G401 (cell line): ENCODE results near the gene ACADS. TPM values are rescaled to one million over a fixed set of nuclear protein-coding genes. Genes with fewer than 3 reads are reported as not detected.

Experiments
- DNase-seq: peaks from one replicate; pipeline ENCODE4 v3.0.0-alpha.2; 2015; ENCODE audit warnings: low spot score
- in situ Hi-C: cut with HindIII; loops from 2 replicates; pipeline ENCODE4 v1.10.0; 2016; ENCODE audit warnings: low sequenced_read_pairs, mixed read lengths
- total RNA-seq: library from RNA; depleted of rRNA; stranded (reverse); fragments of >200 nt; shearing (Covaris generic); gene quantifications from 2 replicates; pipeline ENCODE4 v1.2.3, GENCODE V29; 2014

The ACADS gene
- total RNA-seq, 1 experiment from 2014 or later = 9.3 TPM

DNA sequence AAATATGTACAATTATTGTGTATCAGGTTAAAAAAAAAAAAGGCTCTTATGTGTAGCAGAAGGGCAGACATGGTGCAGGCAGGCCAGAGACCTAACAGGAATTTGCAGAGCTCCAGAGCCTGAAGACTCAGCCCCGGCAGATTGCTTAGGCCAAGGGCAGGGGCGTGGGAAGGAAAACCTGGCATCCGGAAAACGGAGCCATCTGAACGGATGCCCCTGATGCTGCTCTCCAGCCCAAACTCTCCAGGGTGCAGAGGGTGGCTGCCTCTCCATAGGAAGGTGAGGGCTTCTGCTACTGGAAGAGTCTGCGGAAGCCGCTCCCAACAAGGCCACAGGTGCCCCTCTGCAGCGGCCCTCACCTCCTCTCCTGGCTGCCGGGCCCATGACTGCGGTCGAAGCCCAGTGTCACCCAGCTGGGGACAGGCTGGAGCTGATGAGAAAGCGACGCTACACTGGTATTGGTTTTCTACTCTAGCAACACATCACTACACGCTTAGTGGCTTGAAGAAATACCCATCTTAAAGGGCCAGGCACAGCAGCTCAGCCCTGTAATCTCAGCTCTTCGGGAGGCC is 19.4 kb downstream of the ACADS start:
- no peak for DNase-seq
- in situ Hi-C loops = no loop called here

DNA sequence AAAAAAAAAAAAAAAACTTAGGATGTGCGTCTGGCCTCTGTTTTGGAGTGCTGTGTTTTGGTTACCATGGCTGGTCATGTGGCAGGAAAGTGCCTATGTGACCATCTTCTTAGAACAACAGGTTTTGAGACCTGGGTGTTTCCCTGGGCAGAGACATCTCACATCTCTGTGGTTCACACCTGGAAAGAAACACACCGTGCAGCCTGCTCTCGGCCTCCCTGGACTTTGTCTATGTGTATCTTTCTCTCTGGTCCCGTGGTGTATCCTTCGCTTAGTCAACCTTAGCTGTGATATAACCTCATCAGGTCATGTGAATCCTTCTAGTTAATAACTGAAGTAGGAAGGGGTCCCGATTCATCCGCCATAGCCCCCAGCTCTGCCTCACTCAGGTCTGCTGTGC is 22.6 kb downstream of the ACADS start:
- in situ Hi-C loops = no loop called here
- no peak for DNase-seq

GRCh38 chr12:120749256-120749655 is 23.6 kb downstream of the ACADS start:
- no peak for DNase-seq

GRCh38 chr12:120750806-120751205 is 25.2 kb downstream of the ACADS start:
- in situ Hi-C loops = no loop called here
- DNase-seq = no peak

More at GRCh38 chr12:120749256-120749655, 23.6 kb downstream of the ACADS start:
- in situ Hi-C loops = no loop called here

- no peak for DNase-seq
- in situ Hi-C loops = no loop called here
Measured at GRCh38 chr12:120751389-120751788, 25.8 kb downstream of the ACADS start.

- in situ Hi-C loops = no loop called here
- DNase-seq = no peak
Measured at GRCh38 chr12:120754792-120755191, 29.2 kb downstream of the ACADS start.

GRCh38 chr12:120755269-120755668 is 29.6 kb downstream of the ACADS start:
- in situ Hi-C loops = no loop called here
- DNase-seq = no peak

- in situ Hi-C loops = no loop called here
- DNase-seq = no peak
Measured at GRCh38 chr12:120757226-120757742, 31.7 kb downstream of the ACADS start.

- in situ Hi-C loops = no loop called here
- no peak for DNase-seq
Measured at GRCh38 chr12:120757949-120758348, 32.3 kb downstream of the ACADS start.

DNA sequence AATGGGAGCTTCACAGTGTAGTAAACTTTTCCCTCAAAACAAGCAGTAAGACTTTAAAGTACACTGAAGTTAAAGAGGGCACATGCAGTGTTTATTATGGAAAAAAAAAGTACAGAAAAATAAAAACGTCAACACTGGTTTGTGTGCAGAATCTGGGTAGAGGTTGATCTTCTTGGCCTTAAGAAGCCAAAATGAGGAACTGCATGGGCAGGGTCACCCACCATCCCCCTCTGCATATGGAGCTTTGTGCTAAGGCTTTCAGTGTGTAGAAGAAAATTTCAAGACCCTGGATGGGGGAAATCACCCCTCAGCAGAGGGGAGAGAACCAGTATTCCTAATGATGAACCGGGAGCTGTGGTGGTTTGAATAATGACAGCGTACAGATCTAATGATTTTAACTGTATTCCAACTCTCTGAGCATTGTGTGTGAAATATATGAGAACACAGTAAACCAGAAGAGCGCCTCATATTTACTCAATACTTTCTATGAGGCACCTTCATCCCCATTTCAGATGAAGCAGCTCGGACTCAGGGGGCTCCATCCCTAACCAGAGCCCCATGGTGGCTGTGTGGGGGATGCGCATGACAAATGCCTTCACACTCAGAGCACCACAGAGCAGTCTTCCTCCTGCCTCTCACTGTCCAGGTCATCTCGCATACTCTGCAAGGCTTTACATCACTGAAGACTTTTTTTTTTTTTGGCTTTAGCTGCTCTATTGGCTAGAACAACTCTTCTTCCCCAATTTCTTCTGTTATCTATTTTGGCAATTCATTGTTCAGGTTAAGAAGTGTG is 33.4 kb downstream of the ACADS start:
- peak; percentile 4 for DNase-seq
- in situ Hi-C loops = no loop called here

- DNase-seq = peak; percentile 34
- in situ Hi-C loops = no loop called here
Measured at GRCh38 chr12:120759591-120760348, 34.1 kb downstream of the ACADS start.

DNA sequence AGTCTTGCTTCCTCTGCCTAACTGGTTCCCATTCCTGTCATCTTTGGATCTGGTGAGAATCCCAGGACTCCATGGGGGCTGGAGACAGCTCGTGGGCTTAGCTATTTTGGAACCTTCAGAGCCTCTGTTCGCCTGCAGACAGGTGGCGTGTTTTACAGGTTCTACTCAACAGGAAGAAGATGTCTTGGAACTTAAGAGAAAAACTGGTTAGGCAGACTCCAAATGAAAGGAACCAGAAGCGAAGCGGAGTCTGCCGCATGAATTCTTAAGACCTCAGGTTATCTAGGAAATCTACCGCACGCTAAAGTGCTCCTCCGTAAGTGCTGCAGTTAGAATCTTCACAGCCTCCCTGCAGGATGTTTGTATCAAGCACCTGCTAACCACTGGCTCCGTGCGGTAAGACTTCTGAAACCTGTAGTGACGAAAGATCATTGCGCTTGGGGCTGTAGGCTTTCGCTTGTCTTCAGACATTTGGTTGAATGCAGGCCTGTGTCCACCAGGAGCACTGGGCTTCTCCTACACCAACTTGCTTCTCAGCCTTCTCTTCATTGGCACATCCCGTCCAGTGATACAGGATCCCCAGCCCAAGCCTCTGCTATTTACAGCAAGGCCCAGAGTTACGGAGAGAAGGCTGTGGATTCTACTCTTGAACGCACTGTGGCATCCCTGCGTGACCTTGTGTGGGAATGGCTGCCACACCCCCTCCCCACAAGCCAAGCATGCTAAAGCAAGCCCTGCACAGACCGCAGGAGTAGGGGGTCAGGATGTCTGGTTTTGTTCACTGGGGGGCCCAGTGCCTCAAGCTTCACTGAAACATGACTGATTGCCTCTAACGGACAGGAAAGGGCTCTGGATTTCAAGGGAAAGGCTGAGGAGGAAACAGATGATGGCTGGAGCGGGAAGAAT is 35.0 kb downstream of the ACADS start:
- DNase-seq = no peak
- in situ Hi-C loops = no loop called here

GRCh38 chr12:120761519-120761934 is 35.9 kb downstream of the ACADS start:
- in situ Hi-C loops = no loop called here
- no peak for DNase-seq

DNA sequence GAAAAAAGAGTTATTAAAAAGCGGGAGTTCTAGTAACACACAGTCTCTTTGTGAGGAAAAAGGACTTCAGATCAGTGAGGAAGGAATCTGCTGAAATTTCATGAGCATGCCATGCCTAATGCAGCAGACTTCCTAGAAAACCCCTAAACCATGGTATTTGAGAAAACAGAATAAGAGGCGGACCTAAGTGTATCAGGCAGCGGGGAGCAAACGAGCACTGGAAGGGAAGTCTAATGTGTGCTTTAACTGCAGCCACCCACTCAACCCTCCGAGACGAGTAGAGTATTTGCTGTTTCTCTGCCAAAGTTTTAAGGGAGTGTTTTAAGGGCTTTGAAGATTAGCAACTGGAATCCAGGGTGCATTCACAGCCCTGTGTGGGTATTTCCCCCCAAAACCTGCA is 36.5 kb downstream of the ACADS start:
- in situ Hi-C loops = no loop called here
- DNase-seq = no peak

- in situ Hi-C loops = no loop called here
Measured at GRCh38 chr12:120763250-120763649, 37.6 kb downstream of the ACADS start.

DNA sequence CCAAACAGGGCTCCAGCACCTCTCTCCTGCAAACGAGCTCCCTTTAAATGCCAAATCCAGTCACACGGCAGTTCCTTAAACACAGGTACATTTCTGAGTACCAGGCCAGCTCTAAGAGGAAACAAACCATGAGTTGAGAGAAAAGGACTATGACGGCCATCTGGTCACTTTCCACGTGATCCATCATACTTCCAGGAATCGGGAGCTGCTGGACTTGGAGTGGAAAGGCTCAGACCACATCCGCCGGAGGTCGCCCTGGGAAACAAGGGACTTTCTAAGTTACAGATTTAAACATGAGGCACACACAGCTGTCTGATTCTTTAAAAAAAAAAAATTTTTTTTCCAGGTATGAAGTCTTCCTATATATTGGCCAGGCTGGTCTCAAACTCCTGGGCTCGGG is 39.2 kb downstream of the ACADS start:
- in situ Hi-C loops = no loop called here
- peak; percentile 70 for DNase-seq

More at GRCh38 chr12:120763250-120763649, 37.6 kb downstream of the ACADS start:
- DNase-seq = no peak

GRCh38 chr12:120766566-120766965 is 40.9 kb downstream of the ACADS start:
- DNase-seq = no peak
- in situ Hi-C loops = no loop called here

DNA sequence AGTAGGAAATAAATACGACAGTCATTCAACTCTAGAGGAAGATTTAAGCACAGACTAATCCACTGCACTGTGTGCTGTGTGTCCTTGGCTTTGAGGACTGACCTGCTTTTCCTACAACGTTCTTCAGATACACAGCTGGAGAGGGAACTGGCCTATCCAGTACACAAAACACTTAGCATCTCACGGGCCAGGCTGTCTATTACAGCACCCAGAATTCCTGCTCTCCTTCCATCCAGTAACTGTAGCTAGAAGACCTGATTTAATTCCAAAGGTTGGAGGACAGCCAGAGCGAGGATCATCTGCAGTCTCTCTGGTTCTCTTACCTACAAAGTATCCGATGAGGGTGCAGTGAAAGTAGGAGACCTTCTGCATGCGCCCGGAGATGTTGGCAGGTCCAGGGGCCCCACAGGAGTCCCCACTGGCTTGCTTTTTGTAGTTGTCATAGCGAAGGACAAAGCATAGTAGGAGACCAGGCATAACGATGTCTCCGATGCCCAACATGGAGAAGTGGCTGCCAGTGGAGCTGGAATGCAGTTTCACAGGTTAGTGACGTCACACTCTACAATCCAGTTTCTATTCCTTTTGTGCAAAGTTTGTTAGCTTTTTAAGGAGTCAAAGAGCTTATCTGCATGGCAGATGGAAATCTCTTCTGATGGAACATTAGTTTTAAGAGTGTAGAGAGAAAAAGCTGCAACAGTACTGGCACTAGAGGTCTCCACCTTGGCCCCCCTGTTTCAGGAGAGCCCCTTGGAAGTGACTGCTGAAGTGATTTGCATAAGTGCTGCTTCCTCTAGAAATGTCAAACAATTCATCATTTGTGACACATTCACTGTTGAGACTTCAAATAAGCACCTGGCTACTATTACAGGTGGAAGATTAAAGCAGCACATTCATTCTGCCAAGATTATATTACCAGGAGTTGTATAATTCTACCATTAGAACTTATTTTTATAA is 41.7 kb downstream of the ACADS start:
- in situ Hi-C loops = no loop called here
- DNase-seq = no peak
